WI38 (cell line): ENCODE results near the gene LYPD6B.

Source experiments
- H3K4me3 ChIP-seq: 2 replicates; pipeline ENCODE4 v1.5.1; 2011; ENCODE audit warnings: low read depth, mild to moderate bottlenecking, control low read depth, low read length
- TF ChIP-seq, protein P1 (sequence below): IDR thresholded peaks from 2 replicates; pipeline ENCODE4 v1.5.1; 2012; ENCODE audit warnings: low read depth, mild to moderate bottlenecking, control low read depth, low read length

The LYPD6B gene

DNA sequence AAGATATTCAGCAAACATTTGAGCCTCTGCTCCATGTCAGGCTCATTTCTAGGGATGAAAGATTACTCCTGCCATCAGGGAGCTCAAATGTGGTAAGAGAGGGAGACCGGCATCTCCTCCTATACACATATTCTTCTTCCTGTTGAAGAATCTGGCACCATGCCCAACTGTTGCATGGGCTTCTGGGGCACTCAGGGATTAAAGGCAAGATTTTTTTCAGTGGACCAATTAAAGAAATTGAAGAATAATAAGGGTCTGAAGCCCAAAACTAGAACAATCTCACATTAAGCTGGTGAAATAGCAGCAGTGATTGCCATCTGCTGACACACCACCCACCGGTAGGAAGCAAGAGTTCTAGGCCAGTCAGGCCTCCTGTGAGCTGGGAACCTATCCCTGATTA lies 146.5 kb downstream of the LYPD6B start:
- H3K4me3 ChIP-seq: no peak overlapping the region
- TF ChIP-seq, protein P1, sequence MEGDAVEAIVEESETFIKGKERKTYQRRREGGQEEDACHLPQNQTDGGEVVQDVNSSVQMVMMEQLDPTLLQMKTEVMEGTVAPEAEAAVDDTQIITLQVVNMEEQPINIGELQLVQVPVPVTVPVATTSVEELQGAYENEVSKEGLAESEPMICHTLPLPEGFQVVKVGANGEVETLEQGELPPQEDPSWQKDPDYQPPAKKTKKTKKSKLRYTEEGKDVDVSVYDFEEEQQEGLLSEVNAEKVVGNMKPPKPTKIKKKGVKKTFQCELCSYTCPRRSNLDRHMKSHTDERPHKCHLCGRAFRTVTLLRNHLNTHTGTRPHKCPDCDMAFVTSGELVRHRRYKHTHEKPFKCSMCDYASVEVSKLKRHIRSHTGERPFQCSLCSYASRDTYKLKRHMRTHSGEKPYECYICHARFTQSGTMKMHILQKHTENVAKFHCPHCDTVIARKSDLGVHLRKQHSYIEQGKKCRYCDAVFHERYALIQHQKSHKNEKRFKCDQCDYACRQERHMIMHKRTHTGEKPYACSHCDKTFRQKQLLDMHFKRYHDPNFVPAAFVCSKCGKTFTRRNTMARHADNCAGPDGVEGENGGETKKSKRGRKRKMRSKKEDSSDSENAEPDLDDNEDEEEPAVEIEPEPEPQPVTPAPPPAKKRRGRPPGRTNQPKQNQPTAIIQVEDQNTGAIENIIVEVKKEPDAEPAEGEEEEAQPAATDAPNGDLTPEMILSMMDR: no peak

DNA sequence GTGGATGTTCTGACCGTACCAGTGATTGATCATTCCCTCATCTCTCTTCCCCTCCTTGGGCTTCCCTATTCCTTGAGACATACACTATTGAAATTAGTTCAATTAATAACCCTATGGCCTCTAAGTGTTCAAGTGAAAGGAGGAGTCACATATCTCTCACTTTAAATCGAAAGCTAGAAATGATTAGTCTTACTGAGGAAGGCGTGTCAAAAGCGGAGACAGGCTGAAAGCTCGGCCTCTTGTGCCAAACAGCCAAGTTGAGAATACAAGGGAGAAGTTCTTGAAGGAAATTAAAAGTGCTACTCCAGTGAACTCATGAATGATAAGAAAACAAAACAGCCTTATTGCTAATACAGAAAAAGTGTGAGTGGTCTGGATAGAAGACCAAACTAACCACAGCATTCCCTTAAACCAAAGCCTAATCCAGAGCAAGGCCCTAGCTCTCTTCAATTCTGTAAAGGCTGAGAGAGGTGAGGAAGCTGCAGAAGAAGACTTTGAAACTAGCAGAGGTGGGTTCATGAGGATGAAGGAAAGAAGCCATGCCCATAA lies 147.5 kb downstream of the LYPD6B start:
- TF ChIP-seq, protein P1: no peak
- no peak overlapping the region for H3K4me3 ChIP-seq

DNA sequence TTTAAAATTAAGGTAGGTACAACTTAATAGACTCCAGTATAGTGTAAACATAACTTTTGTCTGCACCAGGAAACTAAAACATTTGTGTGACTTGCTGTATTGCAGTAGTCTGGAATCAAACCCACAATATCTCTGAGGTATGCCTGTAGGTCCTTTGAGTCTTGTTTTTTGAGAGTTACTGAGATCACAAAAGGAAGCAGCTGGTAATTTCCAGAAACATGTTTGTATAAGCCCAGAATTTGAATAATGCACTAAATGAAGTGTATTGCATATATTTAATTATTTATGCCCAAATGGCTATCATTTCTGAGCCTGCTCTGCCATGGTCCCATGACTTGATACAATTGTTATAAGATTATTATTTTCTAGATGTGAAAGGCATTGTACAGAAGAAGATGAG lies 148.6 kb downstream of the LYPD6B start:
- no peak overlapping the region for H3K4me3 ChIP-seq
- TF ChIP-seq, protein P1: no peak

DNA sequence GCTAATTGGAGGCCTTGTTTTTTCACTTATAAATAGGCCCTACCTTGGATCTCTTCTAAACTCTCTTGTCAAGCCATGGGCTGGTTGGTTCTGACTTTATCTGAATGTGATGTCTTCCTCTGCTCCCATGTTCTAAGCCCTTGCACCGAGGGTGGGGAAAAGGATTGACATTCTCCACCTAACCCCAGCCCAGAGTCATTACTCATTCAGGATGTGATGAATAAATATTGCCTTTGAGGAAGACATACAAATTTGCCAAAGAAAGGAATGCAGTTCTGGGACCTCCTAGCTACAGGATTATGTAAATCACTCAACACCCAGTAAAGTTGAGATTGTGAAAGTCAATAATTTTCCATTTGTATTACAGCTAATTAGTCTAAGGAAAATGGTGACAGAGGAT lies 149.8 kb downstream of the LYPD6B start:
- H3K4me3 ChIP-seq: no peak overlapping the region
- TF ChIP-seq, protein P1: no peak

DNA sequence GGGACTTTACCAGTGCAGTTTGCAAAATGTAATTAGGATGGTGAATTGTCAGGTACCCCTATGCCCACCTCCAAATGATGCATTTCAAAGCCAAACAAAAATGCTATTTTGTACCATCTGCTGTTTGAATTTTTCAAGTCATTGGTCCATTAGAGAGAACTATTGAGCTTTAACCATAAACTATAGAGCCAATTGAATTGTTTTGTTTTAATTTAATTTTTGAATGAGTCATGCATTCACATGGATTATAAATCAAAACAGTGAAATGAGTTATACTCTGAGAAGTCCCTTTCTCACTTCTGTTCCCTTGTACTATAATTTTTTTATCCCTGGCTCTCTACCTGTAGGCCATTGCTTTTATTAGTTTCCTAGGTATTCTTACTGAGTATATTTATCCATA lies 151.3 kb downstream of the LYPD6B start:
- TF ChIP-seq, protein P1: no peak
- H3K4me3 ChIP-seq: no peak overlapping the region

DNA sequence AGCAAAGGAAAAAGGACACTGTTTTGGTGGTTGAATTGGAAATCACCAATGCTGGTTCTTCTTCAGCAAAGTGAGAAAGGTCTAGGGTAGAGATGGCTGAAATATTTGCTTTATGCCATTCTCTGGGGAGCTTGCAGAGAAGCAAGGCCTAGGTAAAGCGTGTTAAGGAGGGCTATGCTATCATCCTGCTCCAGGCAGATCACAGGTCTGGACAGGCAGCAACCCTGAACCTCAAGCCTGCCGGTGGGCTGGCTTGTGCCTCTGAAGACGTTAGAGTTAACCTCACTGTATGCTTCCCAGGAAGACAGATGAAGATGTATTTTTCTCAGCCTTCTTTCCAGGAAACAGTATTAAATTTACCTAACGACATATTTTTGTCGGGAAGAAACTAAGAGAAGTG lies 153.4 kb downstream of the LYPD6B start:
- no peak overlapping the region for H3K4me3 ChIP-seq
- TF ChIP-seq, protein P1: no peak

DNA sequence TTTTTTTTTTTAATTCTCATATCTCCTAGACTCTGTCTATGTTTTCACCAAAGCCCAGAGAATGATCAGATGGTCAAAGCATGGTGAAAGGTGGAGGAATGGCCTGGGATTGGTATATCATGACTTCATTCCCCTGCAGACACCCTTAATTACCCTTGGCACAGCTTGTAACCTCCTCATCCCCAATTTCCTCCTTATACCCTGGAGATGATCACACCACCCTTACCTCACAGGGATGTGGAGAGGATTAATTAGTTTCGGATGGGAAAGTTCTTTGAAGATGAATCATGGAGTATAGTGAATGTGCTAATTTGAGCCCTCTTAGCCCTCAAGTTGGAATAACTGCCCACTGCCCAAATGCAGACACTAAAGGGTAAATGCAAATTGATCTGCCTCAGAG lies 153.9 kb downstream of the LYPD6B start:
- TF ChIP-seq, protein P1: no peak

More for the DNA sequence above, 153.9 kb downstream of the LYPD6B start:
- no peak overlapping the region for H3K4me3 ChIP-seq
